T-helper 2 cell treated with Interferon-gamma antibody and Interleukin-4, amounts not matched to agents 100 ng/mL and 5 ng/mL, for 36 hours (primary cell): ENCODE measurements around the gene IRF3. TPM values are rescaled to one million over a fixed set of nuclear protein-coding genes. Genes with fewer than 3 reads are reported as not detected.
"Not testable (repeated sequence)": the region's sequence is repeated elsewhere in the genome, so short reads cannot be mapped to it uniquely, and the experiment has no call there.

Source experiments
- intact Hi-C: fragments of 100-400 bp; cut with micrococcal nuclease; formaldehyde crosslinking; loops from one replicate; pipeline ENCODE4 v1.15.1; 2023
- total RNA-seq: library from RNA; stranded (reverse); gene quantifications from 2 replicates; pipeline ENCODE4 v1.2.3, GENCODE V29; 2022

IRF3 gene
- total RNA-seq, 1 donor from 2014 or later, result 158 TPM

- intact Hi-C loops, result no loop called here
Observed at GRCh38 chr19:49631014-49631588, 34.6 kb downstream of the IRF3 start.

GRCh38 chr19:49629659-49630058, 36.0 kb downstream of the IRF3 start:
- intact Hi-C loops, result no loop called here

- intact Hi-C loops, result no loop called here
Observed at GRCh38 chr19:49626226-49626625, 39.4 kb downstream of the IRF3 start.

GRCh38 chr19:49624967-49625910, 40.4 kb downstream of the IRF3 start:
- intact Hi-C loops, result no loop called here

GRCh38 chr19:49617860-49618259, 47.8 kb downstream of the IRF3 start:
- intact Hi-C loops, result not testable (repeated sequence)

- intact Hi-C loops, result no loop called here
Observed at GRCh38 chr19:49616945-49617344, 48.7 kb downstream of the IRF3 start.

- intact Hi-C loops, result no loop called here
Observed at GRCh38 chr19:49616532-49616931, 49.1 kb downstream of the IRF3 start.

GRCh38 chr19:49615861-49616260, 49.8 kb downstream of the IRF3 start:
- intact Hi-C loops, result no loop called here

GRCh38 chr19:49614096-49614833, 51.4 kb downstream of the IRF3 start:
- intact Hi-C loops, result no loop called here

- intact Hi-C loops, result no loop called here
Observed at GRCh38 chr19:49613374-49613773, 52.3 kb downstream of the IRF3 start.

Other genes with a start within 250 kb of the IRF3 start
- not detected in 2 replicates for gene PTH2, start 242.4 kb downstream of the IRF3 start, total RNA-seq
- not detected in 2 replicates for gene GFY, start 240.5 kb downstream of the IRF3 start, total RNA-seq
- gene SLC17A7, start 224.3 kb downstream of the IRF3 start, total RNA-seq, result 0.07 and 0.09 TPM in 2 replicates
- gene PIH1D1, start 214.0 kb downstream of the IRF3 start, total RNA-seq, result 146 and 150 TPM in 2 replicates
- gene ALDH16A1, start 212.6 kb downstream of the IRF3 start, total RNA-seq, result 45.5 and 47.5 TPM in 2 replicates
- gene FLT3LG, start 191.6 kb downstream of the IRF3 start, total RNA-seq, result 271 and 275 TPM in 2 replicates
- 2,471 and 2,495 TPM in 2 replicates for gene RPL13A, start 178.2 kb downstream of the IRF3 start, total RNA-seq
- 2,021 and 2,052 TPM in 2 replicates for gene RPS11, start 169.4 kb downstream of the IRF3 start, total RNA-seq
- 7.4 and 8.5 TPM in 2 replicates for gene FCGRT, start 153.2 kb downstream of the IRF3 start, total RNA-seq
- gene RCN3, start 137.9 kb downstream of the IRF3 start, total RNA-seq, result 3.0 and 3.9 TPM in 2 replicates
- gene NOSIP, start 85.3 kb downstream of the IRF3 start, total RNA-seq, result 172 and 174 TPM in 2 replicates
- gene PRRG2, start 84.5 kb downstream of the IRF3 start, total RNA-seq, result 0.82 and 1.1 TPM in 2 replicates
- 42.0 and 43.3 TPM in 2 replicates for gene PRR12, start 74.7 kb downstream of the IRF3 start, total RNA-seq
- 6.8 and 9.3 TPM in 2 replicates for gene RRAS, start 25.7 kb downstream of the IRF3 start, total RNA-seq
- 61.9 and 65.4 TPM in 2 replicates for gene SCAF1, start 23.6 kb downstream of the IRF3 start, total RNA-seq
- gene BCL2L12, start 76 bp upstream of the IRF3 start, total RNA-seq, result 70.4 and 75.7 TPM in 2 replicates
- gene PRMT1, start 11.4 kb upstream of the IRF3 start, total RNA-seq, result 173 and 187 TPM in 2 replicates
- gene ADM5, start 23.7 kb upstream of the IRF3 start, total RNA-seq, result 4.8 and 4.9 TPM in 2 replicates
- 2.4 and 3.8 TPM in 2 replicates for gene CPT1C, start 25.3 kb upstream of the IRF3 start, total RNA-seq
- gene TSKS, start 97.4 kb upstream of the IRF3 start, total RNA-seq, result 2.9 and 3.3 TPM in 2 replicates
- 70.9 and 73.8 TPM in 2 replicates for gene AP2A1, start 101.1 kb upstream of the IRF3 start, total RNA-seq
- gene FUZ, start 147.4 kb upstream of the IRF3 start, total RNA-seq, result 11.3 and 11.5 TPM in 2 replicates
- 54.1 and 56.1 TPM in 2 replicates for gene MED25, start 152.4 kb upstream of the IRF3 start, total RNA-seq
- 90.5 and 96.0 TPM in 2 replicates for gene PTOV1, start 185.3 kb upstream of the IRF3 start, total RNA-seq
- 146 and 160 TPM in 2 replicates for gene PNKP, start 201.7 kb upstream of the IRF3 start, total RNA-seq
- gene AKT1S1, start 211.5 kb upstream of the IRF3 start, total RNA-seq, result 15.8 and 18.4 TPM in 2 replicates
- gene TBC1D17, start 211.8 kb upstream of the IRF3 start, total RNA-seq, result 22.9 and 26.6 TPM in 2 replicates
- gene IL4I1, start 231.0 kb upstream of the IRF3 start, total RNA-seq, result 1.9 and 2.1 TPM in 2 replicates